GM19455 (cell line): ENCODE data around the gene MUC5AC.

Source experiments
- ATAC-seq: cut with Tn5 transposase; IDR thresholded peaks from one replicate; pipeline ENCODE4 v1.9.1; 2021; ENCODE audit not compliant: unreplicated experiment

MUC5AC gene

DNA sequence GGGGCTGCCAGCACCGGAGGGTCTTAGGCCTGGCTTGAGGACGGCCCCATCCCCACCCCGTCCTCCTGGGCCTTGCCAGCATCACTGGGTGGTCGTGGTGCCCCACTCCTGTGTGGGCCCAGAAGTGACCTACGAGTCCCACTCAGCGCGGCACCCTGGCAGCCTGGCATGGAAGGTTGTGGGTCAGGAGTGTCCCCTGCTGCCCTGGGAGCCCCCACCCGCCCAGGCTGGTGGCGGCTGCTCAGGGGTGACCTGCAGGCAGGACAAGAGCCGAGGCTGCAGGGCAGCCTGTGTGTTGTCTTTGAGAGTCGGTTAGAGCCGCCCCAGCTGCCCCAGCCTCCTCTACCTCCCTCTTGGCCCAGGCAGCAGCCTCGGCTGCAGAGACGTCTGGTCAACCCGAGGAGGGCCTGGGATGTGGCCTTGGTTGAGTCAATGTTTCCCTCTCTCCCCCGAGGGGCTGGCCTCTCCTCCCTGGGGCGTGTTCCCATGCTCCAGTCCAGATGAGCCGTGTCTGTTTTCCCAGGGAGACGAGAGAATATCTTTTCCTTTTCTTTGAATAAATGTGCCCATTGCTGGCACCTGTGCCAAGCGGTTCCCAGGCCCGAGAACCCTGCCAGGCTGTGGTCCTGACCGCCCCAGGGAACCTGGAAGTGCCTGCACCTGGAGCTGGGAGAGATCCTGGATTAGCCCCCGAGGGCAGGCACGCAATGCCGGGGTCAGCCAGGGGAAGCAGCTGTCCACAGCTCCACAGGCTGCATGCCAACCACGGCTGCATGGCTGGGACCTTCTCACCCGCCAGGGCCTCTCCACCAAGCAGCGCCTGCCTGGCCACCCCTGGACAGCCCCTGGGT, 35.7 kb upstream of the MUC5AC start:
- no peak for ATAC-seq

DNA sequence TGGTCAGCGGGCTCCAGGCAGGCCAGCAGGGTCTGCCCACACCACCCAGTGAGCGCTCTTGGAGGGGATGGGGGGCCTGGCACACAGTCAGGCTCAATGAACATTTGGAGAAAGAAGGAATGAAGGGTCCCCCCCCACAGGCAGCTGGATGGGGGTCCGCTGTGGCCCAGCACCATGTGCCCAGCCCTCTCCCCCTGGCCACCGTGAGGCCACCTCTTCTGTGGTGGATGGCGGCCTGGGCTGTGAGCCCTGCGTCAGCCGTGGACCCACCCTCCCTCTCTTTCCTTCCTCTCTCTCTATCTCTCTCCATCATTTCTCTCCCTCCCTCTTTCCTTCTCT, 35.1 kb upstream of the MUC5AC start:
- no peak for ATAC-seq

DNA sequence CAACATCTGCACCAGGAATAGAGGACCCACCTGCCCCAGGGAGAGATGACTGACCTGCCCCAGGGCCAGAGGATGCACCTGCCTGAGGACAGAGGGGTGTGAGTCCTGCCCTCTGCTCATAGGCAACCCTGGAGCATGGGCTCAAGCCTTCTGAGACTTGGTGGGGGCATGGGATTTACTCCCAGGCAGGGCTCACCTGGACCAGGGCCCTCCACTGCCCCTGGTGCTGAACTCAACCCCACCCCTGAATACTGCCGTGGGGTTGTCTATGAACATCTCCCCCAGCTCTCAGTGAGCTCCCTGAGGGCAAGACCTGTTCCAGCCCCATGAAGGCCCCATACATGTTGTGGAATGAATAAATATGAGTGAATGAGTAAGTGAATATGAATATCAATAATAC, 33.8 kb upstream of the MUC5AC start:
- no peak for ATAC-seq

DNA sequence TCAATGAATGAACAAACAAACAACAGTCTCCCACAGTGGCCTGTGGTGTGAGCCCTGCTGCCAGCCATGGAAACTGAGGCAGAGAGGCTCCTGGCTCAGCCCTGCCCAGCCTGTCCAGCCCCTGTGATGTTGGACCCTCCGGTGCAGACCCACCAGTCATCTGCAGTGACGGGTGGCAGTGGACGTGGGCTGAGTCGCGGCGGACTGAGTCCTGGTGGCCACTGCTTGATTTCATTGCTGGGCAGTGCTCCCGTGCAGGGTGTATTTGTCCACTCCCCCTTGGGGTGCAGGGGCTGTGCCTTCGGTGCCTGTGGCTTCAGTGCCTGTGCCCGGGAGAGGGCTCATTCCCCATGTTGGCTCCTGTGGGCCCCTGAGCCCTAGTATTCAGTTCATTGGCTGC, 31.9 kb upstream of the MUC5AC start:
- no peak for ATAC-seq

- no peak for ATAC-seq
Observed at GRCh38 chr11:1126491-1126926, 31.2 kb upstream of the MUC5AC start.

DNA sequence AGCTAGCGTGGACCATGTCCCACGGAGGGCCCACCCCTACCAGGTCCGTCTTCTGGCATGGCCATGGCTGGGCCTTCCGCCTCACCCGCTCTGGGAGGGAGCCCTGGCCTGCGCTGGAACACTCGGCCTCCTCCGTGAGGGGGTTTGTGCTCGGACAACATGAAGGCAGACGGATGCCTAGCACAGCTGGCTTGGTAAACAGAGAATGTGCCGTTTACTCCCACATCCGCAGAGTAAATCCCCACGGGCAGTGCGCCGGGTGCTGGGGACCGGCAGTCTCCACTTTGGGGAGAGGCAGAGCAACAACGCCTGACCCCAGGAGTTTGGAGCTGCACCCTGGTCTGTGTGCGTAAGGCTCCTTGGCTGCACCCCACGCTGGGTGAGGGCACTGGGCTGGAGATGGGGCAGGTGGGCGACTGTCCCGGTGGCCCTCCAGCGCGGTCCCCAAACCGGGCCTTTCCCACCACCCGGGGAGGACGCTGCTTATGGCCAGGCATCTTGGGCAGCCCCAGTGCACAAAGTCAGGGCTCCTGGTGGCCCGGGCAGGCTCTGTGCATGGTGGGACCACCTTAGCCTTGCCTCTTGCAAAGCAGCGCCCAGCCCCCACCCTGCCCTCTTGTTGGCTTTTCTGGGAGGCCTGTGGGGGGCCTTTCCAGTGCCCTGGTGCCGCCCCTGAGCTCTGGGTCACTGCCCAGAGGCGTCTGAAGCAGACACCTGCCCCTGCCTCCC, 30.7 kb upstream of the MUC5AC start:
- no peak for ATAC-seq

- no peak for ATAC-seq
Observed at GRCh38 chr11:1127664-1128162, 30.0 kb upstream of the MUC5AC start.

- no peak for ATAC-seq
Observed at GRCh38 chr11:1128311-1129142, 29.2 kb upstream of the MUC5AC start.

- ATAC-seq: no peak
Observed at GRCh38 chr11:1129143-1129610, 28.6 kb upstream of the MUC5AC start.

GRCh38 chr11:1129611-1130160, 28.1 kb upstream of the MUC5AC start:
- no peak for ATAC-seq

GRCh38 chr11:1130276-1131032, 27.3 kb upstream of the MUC5AC start:
- ATAC-seq: no peak

DNA sequence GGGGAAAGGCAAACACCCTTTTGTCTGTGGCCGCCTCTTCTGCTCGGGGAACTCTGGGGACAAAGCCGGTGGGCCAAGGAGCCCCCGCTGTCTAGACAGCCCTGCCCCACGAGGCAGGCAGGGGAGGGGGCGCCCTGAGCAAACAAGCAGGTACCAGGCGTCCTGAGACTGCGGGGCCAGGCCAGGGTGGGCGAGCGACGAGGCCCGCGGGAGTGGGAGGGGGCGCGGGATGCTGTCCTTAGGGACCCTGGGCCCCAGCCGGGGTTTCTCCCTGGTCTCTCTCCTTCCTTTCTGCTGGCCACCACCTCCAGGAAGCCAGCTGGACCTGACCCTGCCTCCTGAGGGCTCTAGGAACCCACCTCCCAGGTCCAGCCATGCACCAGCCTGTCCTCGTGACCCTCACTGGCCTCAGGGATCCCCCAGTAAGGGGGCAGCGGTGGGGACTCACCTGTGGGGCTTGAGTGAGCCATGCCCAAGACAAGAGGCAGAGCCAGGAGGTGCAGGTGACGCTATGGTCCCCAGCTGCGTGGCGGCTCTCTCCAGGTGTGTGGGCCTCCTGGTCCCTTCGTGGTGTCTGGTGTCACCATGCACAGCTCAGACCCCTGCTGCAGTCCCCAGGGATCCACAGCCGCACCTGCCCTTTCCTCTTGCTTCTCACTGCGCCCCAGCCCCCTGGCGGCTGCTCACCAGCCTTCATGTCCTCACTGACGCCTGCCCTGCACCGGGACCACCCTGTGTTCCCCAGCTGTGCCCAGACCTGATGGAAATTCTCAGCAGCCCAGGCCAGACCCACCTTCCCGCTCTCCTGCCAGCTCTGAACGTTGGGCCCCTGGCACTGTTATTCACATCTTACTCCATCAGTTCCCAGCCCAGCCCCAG, 26.5 kb upstream of the MUC5AC start:
- no peak for ATAC-seq

DNA sequence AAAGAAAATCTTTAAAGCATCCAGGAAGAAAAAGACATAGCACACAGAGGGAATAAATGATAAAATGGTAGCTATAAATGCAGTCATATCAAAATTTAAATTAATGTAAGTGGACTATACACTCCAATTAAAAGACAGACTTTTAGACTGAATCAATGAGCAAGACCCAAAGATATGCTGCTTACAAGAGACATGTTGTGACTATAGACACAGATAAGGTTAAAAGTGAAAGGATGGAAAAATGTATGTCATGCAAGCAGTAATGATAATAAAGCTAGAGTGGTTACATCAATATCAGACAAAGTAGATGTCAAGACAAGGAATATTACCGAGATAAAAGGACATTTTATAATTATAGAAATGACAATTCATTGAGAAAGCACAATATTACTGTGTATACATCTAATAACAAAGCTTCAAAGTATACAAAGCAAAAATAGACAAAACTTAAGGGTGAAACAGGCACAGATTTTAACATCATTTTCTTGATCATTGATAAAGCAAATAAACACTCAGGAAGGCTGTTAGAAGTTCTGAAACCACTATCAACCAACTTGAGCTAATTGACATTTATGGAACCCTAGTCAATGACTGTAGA, 22.8 kb upstream of the MUC5AC start:
- ATAC-seq: no peak

- ATAC-seq: no peak
Observed at GRCh38 chr11:1138097-1138496, 19.7 kb upstream of the MUC5AC start.

DNA sequence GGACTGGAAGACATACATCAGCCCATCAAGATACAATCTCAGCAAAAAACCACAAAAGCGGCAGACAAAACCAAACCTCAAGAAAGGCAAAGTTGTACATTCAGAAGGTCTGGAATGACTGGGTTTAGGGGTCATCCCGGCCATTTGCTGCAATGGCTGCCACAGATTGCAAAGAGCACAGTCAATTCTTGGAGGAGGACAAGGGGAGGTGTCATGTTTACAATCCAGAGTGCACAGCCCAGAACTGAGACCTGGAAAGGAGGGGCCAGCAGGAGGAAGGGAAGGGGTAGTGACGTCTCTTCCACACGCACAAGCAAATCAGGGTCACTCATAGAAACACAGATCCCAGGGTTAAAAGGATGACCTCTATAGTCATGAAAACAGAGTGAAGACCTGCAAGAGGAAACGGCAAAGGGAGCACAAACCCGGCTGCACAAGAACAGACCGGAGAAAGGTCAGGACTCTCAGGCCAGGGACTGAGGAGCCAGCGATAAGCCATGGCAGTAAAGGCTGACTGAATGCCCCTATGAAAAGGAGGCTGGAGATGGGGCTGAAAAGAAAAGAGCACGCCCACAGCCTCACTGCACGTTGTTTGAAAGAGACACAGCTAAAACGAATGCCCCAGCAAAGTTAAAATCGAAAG, 18.2 kb upstream of the MUC5AC start:
- no peak for ATAC-seq

- no peak for ATAC-seq
Observed at GRCh38 chr11:1140642-1141490, 16.9 kb upstream of the MUC5AC start.

DNA sequence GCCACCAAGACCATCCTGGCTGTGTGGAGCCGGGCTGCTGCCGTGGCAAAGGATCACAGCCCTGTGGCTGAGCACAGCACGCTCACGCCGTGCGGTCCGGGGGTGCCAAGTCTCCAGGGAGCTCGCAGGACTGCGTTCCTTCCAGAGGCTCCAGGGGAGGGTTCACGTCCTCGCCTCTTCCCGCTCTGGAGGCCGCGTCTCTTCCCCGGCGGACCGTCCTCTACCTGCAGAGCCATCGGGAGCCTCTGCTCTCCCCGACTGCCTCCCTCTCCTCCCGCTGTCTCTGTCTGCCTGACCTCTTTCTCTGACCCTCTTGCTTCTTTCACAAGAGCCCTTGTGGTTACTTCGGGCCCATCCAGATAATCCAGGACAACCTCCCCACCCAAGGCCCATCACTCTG, 11.4 kb upstream of the MUC5AC start:
- no peak for ATAC-seq
